Raji (cell line): ENCODE data around the gene MBTPS2.

Experiments used
- POLR2A ChIP-seq: IDR thresholded peaks from 2 replicates; pipeline ENCODE4 v1.6.1; 2011; ENCODE audit warnings: low read depth, low read length, control low read depth; ENCODE audit not compliant: insufficient read depth

Gene MBTPS2

DNA sequence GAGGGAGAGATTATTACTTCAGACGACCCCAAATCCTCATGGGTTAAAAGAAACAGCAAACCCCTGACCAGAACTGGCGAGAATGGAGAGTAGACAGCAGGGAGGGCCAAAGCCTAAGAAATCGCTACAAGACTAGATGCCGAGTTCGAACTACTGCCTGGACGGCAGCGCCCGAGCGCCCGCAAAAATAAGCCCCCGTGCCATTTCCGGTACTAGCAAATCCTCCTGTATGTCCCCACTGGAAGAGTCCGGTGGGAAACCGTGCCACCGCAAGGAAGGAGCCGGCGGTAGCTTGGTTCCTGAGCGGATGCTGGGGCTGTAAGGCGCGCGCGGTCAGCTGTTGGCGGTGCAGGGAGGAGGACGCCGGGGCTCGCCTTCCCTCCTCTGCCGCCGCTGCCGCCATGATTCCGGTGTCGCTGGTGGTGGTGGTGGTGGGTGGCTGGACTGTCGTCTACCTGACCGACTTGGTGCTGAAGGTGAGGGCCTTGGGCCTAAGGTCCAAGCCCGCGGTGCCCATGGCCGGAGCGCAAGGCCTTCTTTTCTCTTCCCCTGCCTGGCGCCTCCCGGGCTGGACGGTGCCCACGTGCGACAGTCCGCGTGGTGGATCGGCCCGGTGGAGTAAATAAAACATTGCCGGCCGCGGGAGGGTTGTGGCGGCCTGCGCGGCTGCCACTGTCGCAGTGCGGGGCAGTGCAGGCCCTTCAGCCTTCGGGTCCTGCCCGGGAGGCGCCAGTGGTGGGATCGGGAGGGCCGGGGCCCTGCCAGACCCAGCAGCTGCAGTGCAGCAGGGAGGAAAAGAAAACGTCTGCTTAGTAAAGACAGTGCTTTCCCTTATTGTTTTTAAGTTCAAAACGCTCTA, at the start of gene MBTPS2:
MBTPS2 (plus strand) TSS at position 284 of the 859 bp plus-strand sequence; CDS start at position 402, 118 bp downstream.
- peak; percentile 73 for TF ChIP-seq POLR2A

DNA sequence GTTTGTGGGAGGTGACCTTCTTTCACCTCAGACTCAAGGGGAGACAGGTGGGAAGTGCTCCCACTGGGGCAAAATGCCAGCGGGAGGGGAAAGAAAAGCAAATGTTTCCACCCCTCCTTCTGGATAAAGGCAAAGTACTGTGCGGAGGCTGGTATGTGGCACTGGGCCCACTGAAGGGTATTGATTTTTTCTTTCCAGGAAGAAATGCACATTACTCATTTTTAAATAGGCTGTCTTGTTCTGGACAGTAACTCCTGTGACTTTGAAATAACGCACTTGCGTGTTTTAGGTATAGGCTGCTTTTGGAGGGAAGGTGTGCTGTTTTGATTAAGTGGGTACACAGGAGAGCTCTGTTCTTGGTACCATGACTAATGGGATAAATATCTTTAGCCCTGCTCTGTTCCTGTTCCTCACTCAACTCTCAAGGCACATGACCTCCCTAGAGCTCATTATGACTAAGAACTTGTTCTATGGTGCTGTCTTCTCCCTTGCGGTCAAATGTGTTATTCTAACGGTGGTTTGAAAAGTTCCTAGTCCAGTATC, 40.7 kb upstream of the MBTPS2 start:
- TF ChIP-seq POLR2A: no peak

DNA sequence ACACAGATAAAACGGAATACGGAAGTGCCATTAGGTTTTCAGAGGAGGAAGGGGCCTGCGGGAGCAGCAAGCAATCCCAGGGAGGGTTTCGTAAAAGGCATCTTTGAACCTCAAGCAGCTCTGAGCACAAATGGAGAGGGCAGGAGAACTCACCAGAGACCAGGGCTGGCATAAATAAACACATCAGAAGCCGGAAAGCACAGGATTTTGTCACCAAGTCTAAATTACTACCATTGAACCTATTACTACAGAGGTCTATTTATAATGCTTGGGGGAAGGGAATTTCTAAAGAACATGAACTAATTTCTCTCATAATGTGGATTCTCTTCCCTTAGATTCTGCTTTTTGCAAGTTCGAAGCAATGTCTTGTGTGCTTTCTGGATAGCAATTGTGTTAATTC, 39.6 kb upstream of the MBTPS2 start:
- no peak for TF ChIP-seq POLR2A

DNA sequence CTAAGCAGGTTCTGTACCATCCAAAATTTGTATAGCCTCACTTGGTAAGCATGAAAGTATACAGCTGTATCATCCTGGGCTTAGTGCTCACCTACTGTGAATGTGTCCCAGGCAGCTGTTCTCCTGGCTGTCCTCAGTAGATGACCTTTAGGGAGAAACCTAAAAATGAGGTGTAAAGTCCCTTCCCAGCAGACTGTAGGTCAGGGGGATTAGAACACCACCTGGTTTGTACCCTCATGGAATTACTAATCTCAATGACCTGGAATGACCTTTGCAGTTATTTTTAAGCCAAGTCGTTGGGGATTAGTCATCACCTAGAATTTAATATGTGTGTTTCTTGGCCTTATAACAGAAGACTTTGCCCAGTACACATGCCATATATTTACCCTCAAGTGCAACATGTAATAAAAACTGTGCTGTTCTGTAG, 39.1 kb upstream of the MBTPS2 start:
- TF ChIP-seq POLR2A: no peak

DNA sequence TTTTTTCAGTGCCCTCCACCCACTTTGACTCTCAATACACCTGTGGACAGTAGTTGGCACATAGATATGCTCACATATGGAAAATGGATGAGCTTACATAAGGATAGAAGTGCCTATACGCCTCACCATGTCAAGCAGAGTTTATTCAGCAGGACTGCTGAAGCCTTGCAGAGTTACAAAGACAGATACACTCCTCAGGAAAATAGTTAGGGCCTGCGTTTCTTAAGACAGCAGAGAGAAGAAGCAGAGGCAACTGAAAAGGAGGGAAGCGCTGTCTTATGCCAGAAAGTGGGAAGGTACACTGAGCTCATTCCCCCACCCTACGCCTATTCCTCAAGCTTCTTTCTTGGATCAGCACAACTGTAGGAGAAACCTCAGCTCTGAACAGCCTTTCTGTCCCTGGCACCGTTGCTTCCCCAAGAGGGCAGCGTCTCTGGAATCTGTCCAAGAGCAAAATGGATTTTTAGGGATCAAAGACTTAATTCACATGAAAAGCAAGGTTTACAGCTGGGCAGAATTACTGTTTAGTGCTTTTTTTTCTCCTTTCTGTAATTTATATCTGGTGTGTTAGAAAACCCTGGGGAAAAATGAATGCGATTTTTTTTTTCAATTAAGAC, 37.3 kb upstream of the MBTPS2 start:
- TF ChIP-seq POLR2A: no peak

DNA sequence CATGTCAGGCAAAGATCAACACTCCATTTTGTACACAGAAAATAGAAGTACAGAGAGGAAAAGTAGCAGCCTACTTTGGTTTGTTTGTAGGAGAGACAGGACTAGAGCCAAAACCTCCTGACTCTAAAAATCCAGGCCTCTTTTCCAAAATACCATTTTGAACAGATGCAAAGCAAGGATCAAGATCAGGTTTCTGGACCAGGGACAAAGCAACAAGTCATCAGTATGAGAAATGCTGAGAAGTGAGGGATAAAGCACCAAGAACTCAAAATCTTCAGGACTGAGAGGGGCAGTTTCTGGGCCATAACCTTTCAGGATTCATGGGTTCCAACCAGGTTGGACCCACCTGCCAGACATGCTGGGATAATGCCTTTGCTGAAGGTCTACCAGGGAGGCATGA, 36.6 kb upstream of the MBTPS2 start:
- no peak for TF ChIP-seq POLR2A

DNA sequence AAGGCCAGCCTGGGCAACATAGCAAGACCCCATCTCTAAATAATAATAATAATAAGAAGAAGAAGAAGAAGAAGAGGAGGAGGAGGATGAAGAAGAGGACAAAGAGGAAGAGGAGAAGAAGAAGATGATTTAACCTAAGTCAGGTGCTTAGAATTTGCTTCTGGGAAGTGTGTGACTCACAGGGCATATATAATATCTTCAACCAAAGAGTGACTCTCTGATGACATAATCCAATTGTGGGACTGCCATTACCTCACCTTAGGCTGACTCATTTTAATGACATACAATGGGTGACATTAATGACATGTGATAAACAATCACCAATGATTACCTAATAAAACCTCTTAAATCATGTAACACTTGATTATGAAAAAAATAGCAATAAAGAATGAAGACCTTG, 32.7 kb upstream of the MBTPS2 start:
- no peak for TF ChIP-seq POLR2A

DNA sequence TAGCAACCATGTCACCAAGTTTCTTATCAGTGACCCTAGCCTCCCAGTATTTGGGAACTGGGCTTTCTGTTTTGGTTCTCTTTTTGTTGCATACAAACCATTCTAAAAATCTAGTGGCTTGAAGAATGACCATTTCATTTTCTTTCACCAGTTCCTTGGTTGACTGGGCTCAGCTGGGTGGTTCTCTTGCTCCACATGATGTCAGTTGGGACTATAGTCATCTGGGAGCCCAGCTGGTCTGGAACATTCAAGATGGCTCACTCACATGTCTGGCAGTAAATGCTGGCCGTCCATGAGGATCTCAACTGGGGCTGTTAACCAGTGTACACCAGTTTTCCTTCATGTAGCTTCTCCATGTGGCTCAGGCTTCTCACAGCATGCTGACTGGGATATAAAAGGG, 27.6 kb upstream of the MBTPS2 start:
- TF ChIP-seq POLR2A: no peak

DNA sequence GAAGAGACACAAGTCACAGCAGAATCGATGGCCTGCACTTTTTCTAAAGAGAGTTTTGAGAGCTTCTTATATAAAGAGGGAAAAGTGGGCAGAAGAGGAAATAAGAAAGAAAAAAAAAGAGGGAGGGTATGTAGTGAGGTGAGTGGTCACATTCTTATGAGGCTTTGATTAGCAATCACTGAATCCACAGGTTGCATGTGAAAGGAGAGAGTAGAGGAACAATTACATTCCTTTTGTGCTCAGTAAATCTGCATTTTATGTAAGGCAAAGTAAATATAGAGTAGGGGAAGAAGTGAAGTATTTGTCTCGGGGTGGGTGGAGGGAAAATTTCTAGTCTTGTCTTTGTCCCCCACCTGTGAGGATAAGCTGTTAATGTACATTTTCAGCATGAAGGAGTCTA, 26.8 kb upstream of the MBTPS2 start:
- no peak for TF ChIP-seq POLR2A

DNA sequence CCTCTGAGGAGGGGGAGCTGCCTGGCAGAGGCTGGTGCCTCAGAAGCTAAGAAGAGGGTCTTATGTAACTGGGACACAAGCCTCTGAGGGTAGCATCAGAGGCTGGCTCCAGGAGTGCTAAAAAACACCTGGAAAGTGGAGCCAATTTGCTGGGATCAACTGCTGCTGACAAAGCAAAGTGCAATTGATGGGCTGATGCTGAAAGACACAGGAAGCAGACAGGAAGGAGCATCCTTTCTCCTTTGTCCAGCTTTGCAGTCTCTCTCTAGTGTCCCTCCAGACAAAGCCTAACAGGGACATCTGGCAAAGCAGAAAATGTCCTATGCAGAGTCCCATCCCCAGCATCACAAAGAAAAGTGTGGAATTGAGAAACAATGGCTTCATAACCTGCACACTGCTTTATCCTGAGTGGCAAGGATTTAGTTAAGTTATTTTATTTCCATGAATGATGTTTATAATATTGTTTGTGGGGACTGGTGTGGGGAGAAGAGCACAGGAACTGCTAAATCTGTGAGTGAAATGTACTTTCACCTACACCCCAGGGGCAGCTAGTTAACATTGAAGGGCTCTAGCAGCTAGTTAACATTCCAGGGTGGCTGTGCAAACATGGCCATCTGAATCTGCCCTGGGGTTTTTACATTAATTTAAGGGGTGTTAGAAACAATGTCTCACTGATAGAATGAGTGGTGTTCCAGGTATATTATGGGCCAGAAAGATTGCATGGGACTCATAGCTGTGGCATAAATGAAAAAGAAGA, 25.6 kb upstream of the MBTPS2 start:
- TF ChIP-seq POLR2A: no peak

DNA sequence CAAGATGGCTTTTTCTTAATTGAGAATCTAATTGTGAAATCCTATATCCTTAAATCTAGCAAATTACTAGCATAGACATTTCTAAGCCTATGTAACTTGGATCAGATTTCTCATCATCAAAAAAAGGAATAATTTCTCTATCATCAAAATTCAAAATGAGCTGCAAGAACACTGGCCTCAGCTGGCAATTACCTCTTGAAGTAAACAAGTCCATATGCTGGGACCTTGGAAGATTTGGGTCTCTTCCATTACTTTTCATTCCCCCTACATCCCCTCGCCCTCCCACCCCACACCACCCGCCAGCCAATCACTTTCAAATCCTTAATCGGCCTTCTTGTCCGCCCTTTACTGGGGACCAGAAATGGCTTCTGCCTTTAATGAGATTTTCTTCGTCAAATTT, 23.3 kb upstream of the MBTPS2 start:
- no peak for TF ChIP-seq POLR2A

DNA sequence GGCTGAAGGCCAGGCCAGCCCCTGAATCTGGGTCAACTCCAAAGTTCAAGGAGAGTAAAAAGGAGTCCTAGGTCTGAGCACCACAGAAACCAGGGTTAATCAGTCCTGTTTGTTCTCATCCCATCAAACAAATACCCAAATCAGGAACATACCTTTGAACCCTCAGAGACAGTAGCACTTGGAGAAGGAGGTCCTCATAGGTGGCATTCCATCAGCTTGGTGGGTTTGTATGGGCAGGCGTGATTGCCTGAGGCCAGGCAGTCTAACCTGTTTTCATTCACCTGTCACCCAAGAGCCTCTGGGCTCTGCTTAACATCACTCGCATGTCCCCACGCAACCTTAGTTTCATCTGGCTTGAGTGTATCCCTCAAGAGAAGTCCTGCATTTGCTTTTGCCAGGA, 17.5 kb upstream of the MBTPS2 start:
- no peak for TF ChIP-seq POLR2A

DNA sequence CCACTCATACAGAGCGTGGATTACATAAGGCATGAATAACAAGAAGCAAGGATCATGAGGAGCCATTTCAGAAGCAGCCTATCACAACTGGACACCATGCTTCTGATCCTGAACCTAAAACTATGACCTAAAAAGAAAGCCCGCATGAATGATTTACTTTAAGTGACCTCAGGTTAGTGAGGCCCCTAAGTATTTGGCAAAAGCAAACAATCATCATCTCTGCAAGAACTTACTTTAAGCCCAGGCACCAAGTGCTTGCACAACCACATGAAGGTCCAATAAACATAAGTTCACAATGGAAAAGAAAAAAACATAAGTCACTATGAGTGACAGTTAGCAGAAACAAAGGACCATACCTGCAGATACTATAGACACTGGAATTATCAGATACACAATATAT, 7.9 kb upstream of the MBTPS2 start:
- no peak for TF ChIP-seq POLR2A

DNA sequence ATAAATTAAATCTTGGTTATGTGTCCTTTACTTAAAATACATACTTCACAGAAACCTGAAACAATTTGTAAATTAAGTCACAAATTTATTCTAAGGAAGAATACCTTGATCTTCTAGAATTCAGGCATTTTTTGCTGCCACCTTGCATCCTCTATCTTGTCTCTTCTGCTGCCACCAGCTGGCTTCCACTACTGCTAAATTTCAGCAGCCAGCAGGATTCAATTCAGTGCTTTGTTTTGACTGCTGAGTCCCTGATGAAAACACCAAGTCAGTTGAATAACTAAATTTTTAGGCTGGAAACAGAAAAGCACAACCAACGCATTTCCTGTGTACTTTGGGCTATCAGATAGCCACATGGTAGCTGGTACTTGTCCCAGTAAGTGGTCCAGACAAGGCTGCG, 2.4 kb upstream of the MBTPS2 start:
- TF ChIP-seq POLR2A: no peak

DNA sequence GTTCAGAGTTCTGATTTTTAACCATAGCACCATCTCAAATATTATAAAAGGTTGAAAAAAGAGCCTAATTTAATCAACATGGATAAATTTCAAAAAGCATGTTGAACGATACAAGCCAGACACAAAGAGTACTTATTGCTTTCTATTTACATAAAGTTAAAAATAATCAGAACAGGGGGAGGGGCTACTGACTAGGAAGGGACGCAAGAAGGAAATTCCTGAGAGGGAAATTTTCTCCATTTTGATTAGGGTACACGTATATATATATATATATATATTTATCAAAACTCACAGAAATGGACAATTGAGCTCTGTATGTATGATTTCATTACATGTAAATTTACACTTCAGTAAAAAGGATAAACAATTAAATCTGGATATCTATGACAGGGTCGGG, 482 bp upstream of the MBTPS2 start:
- TF ChIP-seq POLR2A: no peak

DNA sequence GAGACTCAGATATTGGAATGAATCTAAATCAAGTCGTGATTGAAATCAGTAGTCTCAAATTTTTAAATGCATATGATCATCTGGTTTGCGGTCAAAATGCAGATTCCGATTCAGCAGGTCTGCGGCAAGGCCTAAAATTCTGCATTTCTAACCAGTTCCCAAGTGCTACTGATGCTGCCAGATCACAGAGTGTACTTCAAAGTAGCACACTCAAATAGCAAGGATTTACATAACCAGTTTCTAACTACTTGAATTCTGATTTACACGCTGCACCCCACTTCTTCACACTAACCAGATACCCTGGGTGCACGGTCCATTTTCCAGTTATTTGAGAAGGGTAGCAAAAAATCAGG, 752 bp downstream of the MBTPS2 start:
- TF ChIP-seq POLR2A: no peak

DNA sequence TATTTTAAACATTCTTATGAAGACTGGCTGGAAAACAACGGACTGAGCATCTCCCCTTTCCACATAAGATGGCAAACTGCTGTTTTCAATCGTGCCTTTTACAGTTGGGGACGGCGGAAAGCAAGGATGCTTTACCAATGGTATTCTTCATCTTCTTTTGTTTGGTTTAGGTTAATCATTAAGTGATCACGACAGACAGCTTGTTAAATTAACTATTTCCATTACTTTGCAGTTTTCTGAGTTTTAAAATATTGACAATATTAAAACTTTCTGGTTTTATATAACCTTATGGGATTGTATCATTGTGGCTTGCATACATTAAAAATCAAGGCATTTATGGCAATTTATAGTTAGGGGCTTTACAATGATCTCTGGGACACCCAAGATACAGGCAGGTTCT, 3.8 kb downstream of the MBTPS2 start:
- no peak for TF ChIP-seq POLR2A
